A673 (cell line): ENCODE measurements around the gene XRCC3. TPM values are rescaled to one million over a fixed set of nuclear protein-coding genes. Genes with fewer than 3 reads are reported as not detected.

Experiments
- BruUV-seq: library from RNA; stranded (reverse); fragments of 400-500 nt; replicated peaks from 2 replicates; lab custom pipeline; 2021; lab: Mats Ljungman, UMichigan
- CTCF ChIA-PET: fragments of 300-600 bp; sonication (Branson Sonifier 250); formaldehyde crosslinking; loops from one replicate; lab custom pipeline; 2022; ENCODE audit warnings: antibody characterized with exemption; lab: Charles Lee
- POLR2A ChIA-PET: fragments of 300-600 bp; sonication (Branson Sonifier 250); formaldehyde crosslinking; loops from one replicate; lab custom pipeline; 2022; ENCODE audit warnings: antibody characterized with exemption; ENCODE audit not compliant: low non-redundant PET; lab: Charles Lee
- DNase-seq: peaks from one replicate; pipeline ENCODE4 v3.0.0-alpha.2; 2015; ENCODE audit warnings: low spot score
- H3K27ac ChIP-seq: fragments of 200-600 bp; sonication (generic); 2 replicates; pipeline ENCODE4 v1.5.1; 2016; ENCODE audit warnings: mixed run types, low read depth, mild to moderate bottlenecking, mixed read lengths, antibody characterized with exemption, low read length; ENCODE audit not compliant: poor library complexity, severe bottlenecking
- H3K27me3 ChIP-seq: fragments of 200-600 bp; sonication (generic); replicated peaks from 2 replicates; pipeline ENCODE4 v1.6.1; 2017; ENCODE audit warnings: mixed run types, low read depth, mild to moderate bottlenecking, mixed read lengths, antibody characterized with exemption, low read length; ENCODE audit not compliant: insufficient read depth, poor library complexity
- H3K36me3 ChIP-seq: fragments of 200-600 bp; sonication (generic); 2 replicates; pipeline ENCODE4 v1.6.1; 2016; ENCODE audit warnings: mixed run types, mild to moderate bottlenecking, mixed read lengths, antibody characterized with exemption, low read length; ENCODE audit not compliant: insufficient read depth, poor library complexity, severe bottlenecking
- H3K4me1 ChIP-seq: fragments of 200-600 bp; sonication (generic); 2 replicates; pipeline ENCODE4 v1.6.1; 2017; ENCODE audit warnings: mixed run types, mild to moderate bottlenecking, mixed read lengths, antibody characterized with exemption, low read length; ENCODE audit not compliant: insufficient read depth, poor library complexity, severe bottlenecking
- H3K4me3 ChIP-seq: fragments of 200-600 bp; sonication (generic); 2 replicates; pipeline ENCODE4 v1.5.1; 2016; ENCODE audit warnings: low read depth, mixed run types, mild to moderate bottlenecking, mixed read lengths, low read length; ENCODE audit not compliant: poor library complexity, severe bottlenecking
- H3K9me3 ChIP-seq: fragments of 200-600 bp; sonication (generic); 2 replicates; pipeline ENCODE4 v1.6.1; 2016; ENCODE audit warnings: mixed run types, low read depth, mild to moderate bottlenecking, mixed read lengths, antibody characterized with exemption, low read length; ENCODE audit not compliant: poor library complexity, severe bottlenecking
- CTCF ChIP-seq: fragments of 300-800, 200-600 bp; sonication (generic); conservative IDR thresholded peaks from 2 replicates; pipeline ENCODE4 v1.5.1; 2017; ENCODE audit warnings: low read depth, mild to moderate bottlenecking, antibody characterized with exemption, low read length, moderate library complexity, mixed read lengths
- EZH2 ChIP-seq: fragments of 200-600 bp; sonication (generic); IDR thresholded peaks from 2 replicates; pipeline ENCODE4 v1.6.1; 2017; ENCODE audit warnings: borderline replicate concordance, low read depth, mild to moderate bottlenecking, mixed read lengths, antibody characterized with exemption, low read length; ENCODE audit not compliant: poor library complexity, severe bottlenecking
- intact Hi-C: fragments of 100-400 bp; cut with micrococcal nuclease; formaldehyde crosslinking; loops from one replicate; pipeline ENCODE4 v1.10.0; 2022; ENCODE audit not compliant: unreplicated experiment
- total RNA-seq: library from RNA; stranded (reverse); gene quantifications from 2 replicates; pipeline ENCODE4 v1.2.3, GENCODE V29; 2021

XRCC3 gene
- total RNA-seq, 1 experiment from 2014 or later = 91.8 TPM

DNA sequence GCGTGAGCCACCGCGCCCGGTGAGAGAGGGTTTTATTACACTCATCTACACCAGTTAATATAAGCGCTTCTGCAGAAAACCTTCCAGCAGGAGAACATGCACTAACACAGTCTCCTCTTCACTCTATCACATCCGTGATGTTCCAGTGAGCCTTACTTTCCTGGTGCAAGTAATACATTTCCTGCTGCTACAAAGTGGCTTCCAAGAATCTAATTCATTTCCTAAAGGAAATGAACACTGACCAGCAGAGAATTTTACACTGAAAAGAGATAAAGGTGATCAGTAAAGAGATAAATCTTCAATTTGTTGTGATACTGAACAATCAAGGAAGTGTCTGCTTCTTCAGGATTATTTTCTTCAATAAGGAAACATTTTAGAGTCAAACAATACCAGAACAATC, 39.8 kb upstream of the XRCC3 start:
- no peaks in the 10 kb centered on the region for H3K9me3 ChIP-seq
- ChIA-PET CTCF (no interaction called here), POLR2A (no interaction called here)
- TF ChIP-seq EZH2 (no peak), CTCF (no peak)
- peaks cover 10% of the 10 kb centered on the region for H3K4me1 ChIP-seq
- no peaks in the 10 kb centered on the region for H3K36me3 ChIP-seq
- no TSS peak for BruUV-seq
- H3K27ac ChIP-seq = no peak overlapping the region
- intact Hi-C loops = no loop called here
- DNase-seq = no peak
- H3K27me3 ChIP-seq = no peaks in the 10 kb centered on the region
- H3K4me3 ChIP-seq = no peak overlapping the region

GRCh38 chr14:103753774-103754173, 38.5 kb upstream of the XRCC3 start:
- Histone ChIP-seq H3K27me3 (no peaks in the 10 kb centered on the region), H3K36me3 (no peaks in the 10 kb centered on the region), H3K9me3 (no peaks in the 10 kb centered on the region), H3K4me3 (no peak overlapping the region), H3K4me1 (peaks cover 10% of the 10 kb centered on the region), H3K27ac (no peak overlapping the region)
- intact Hi-C loops = no loop called here
- DNase-seq = no peak
- ChIA-PET POLR2A (no interaction called here), CTCF (no interaction called here)
- TF ChIP-seq CTCF = no peak
- TF ChIP-seq EZH2 = no peak
- no TSS peak for BruUV-seq

DNA sequence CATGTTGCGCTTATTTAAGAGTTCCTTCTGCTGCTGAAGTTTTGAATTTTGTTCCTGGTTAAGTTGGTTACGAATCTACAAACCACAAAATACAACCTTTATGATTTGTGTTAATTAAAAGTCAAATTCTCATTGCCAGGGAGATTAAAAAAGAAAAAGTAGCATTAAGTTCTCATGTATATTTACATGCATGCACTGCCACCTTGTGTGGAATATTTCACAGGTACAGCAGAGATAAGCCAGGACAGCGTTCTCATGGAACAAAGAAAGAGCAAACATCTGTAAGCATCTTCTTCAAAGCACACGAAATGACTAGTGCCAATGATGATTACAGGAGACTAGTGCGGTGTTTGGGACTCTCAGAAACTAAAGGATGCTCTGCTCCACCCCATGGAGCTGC, 34.6 kb upstream of the XRCC3 start:
- H3K9me3 ChIP-seq = no peaks in the 10 kb centered on the region
- H3K27me3 ChIP-seq = no peaks in the 10 kb centered on the region
- ChIA-PET CTCF (no interaction called here), POLR2A (no interaction called here)
- BruUV-seq = no TSS peak
- no peaks in the 10 kb centered on the region for H3K36me3 ChIP-seq
- intact Hi-C loops = no loop called here
- no peak overlapping the region for H3K4me3 ChIP-seq
- TF ChIP-seq CTCF (no peak), EZH2 (no peak)
- DNase-seq = no peak
- H3K4me1 ChIP-seq = peaks cover 10% of the 10 kb centered on the region
- no peak overlapping the region for H3K27ac ChIP-seq
